Neuronal stem cell (in vitro differentiated cells): ENCODE measurements around the gene GPR55. TPM values are rescaled to one million over a fixed set of nuclear protein-coding genes. Genes with fewer than 3 reads are reported as not detected.
A peak's percentile ranks its signal among the peaks of the same experiment; 100 is the strongest.

ENCODE experiments used
- DNase-seq: peaks from one replicate; pipeline ENCODE4 v3.0.0-alpha.2; 2013; ENCODE audit warnings: low spot score
- H2AFZ ChIP-seq: one replicate; pipeline ENCODE4 v1.6.1; 2013; ENCODE audit warnings: mild to moderate bottlenecking, low read length, inconsistent platforms
- H2AK5ac ChIP-seq: 2 replicates; pipeline ENCODE4 v1.6.1; 2013; ENCODE audit warnings: low read depth, mild to moderate bottlenecking, inconsistent platforms, low read length, moderate library complexity, mixed read lengths
- H2BK120ac ChIP-seq: 2 replicates; pipeline ENCODE4 v1.6.1; 2013; ENCODE audit warnings: low read depth, mild to moderate bottlenecking, inconsistent platforms, low read length, moderate library complexity, mixed read lengths
- H2BK12ac ChIP-seq: one replicate; pipeline ENCODE4 v1.6.1; 2013; ENCODE audit warnings: low read length, inconsistent platforms
- H2BK15ac ChIP-seq: 2 replicates; pipeline ENCODE4 v1.6.1; 2013; ENCODE audit warnings: mild to moderate bottlenecking, low read length, inconsistent platforms, mixed read lengths
- H2BK5ac ChIP-seq: one replicate; pipeline ENCODE4 v1.6.1; 2013; ENCODE audit warnings: inconsistent platforms, mild to moderate bottlenecking, low read length, moderate library complexity
- H3K14ac ChIP-seq: one replicate; pipeline ENCODE4 v1.6.1; 2013; ENCODE audit warnings: low read length, inconsistent platforms
- H3K18ac ChIP-seq: 2 replicates; pipeline ENCODE4 v1.6.1; 2013; ENCODE audit warnings: low read length, inconsistent platforms
- H3K23ac ChIP-seq: 2 replicates; pipeline ENCODE4 v1.6.1; 2013; ENCODE audit warnings: low read depth, mild to moderate bottlenecking, mixed read lengths, low read length, inconsistent platforms; ENCODE audit not compliant: poor library complexity
- H3K27ac ChIP-seq: replicated peaks from 3 replicates; pipeline ENCODE4 v1.5.1; 2013; ENCODE audit warnings: low read length, inconsistent platforms
- H3K27me3 ChIP-seq, 3 experiments: 2 replicates each; pipeline ENCODE4 v1.6.1; 2013; ENCODE audit warnings: low read length in 3 of 3, mild to moderate bottlenecking in 2 of 3, inconsistent platforms in 1 of 3, low read depth in 1 of 3, mixed read lengths in 1 of 3, moderate library complexity in 1 of 3; ENCODE audit not compliant: control insufficient read depth in 3 of 3, insufficient read depth in 3 of 3
- H3K36me3 ChIP-seq, 2 donors: replicated peaks in 1 of 2; 2 replicates each; pipeline ENCODE4 v1.6.1; 2013; ENCODE audit warnings: low read length in 2 of 2; ENCODE audit not compliant: control insufficient read depth in 2 of 2, insufficient read depth in 2 of 2
- H3K4ac ChIP-seq: 2 replicates; pipeline ENCODE4 v1.6.1; 2013; ENCODE audit warnings: inconsistent platforms, mild to moderate bottlenecking, low read length, moderate library complexity
- H3K4me1 ChIP-seq, 2 donors: 1 replicate in 1 of 2; 2 replicates in 1 of 2; pipeline ENCODE4 v1.6.1; 2013; ENCODE audit warnings: low read length in 2 of 2, low read depth in 1 of 2; ENCODE audit not compliant: control insufficient read depth in 2 of 2, insufficient read depth in 1 of 2
- H3K4me2 ChIP-seq: one replicate; pipeline ENCODE4 v1.6.1; 2013; ENCODE audit warnings: mild to moderate bottlenecking, low read length, inconsistent platforms; ENCODE audit not compliant: insufficient read depth, poor library complexity, severe bottlenecking
- H3K4me3 ChIP-seq, 2 donors: 2 replicates each; pipeline ENCODE4 v1.5.1; 2013; ENCODE audit warnings: low read length in 2 of 2, mild to moderate bottlenecking in 2 of 2, inconsistent platforms in 1 of 2, moderate library complexity in 1 of 2
- H3K79me1 ChIP-seq: one replicate; pipeline ENCODE4 v1.6.1; 2013; ENCODE audit warnings: low read depth, mild to moderate bottlenecking, inconsistent platforms, low read length, moderate library complexity
- H3K9ac ChIP-seq: one replicate; pipeline ENCODE4 v1.6.1; 2013; ENCODE audit warnings: mild to moderate bottlenecking, low read depth, low read length, inconsistent platforms; ENCODE audit not compliant: poor library complexity
- H3K9me3 ChIP-seq, 2 donors: replicated peaks in 1 of 2; 2 replicates each; pipeline versions ENCODE3 to v1.6.1; 2013; ENCODE audit warnings: low read length in 2 of 2, mild to moderate bottlenecking in 2 of 2, inconsistent platforms in 1 of 2, low read depth in 1 of 2, mixed read lengths in 1 of 2, moderate library complexity in 1 of 2; ENCODE audit not compliant: control insufficient read depth in 2 of 2, insufficient read depth in 1 of 2
- H4K8ac ChIP-seq: one replicate; pipeline ENCODE4 v1.6.1; 2013; ENCODE audit warnings: low read depth, mild to moderate bottlenecking, inconsistent platforms, low read length, moderate library complexity
- H4K91ac ChIP-seq: one replicate; pipeline ENCODE4 v1.6.1; 2013; ENCODE audit warnings: low read length, low read depth, mild to moderate bottlenecking, inconsistent platforms; ENCODE audit not compliant: poor library complexity
- WGBS, 2 donors: extraction: QIAGEN DNeasy Blood & Tissue Kit; methylation state at CpG; one replicate each; pipeline ENCODE4 v1.1.7; 2013; ENCODE audit warnings: missing lambda C conversion rate in 2 of 2, mixed read lengths in 1 of 2; ENCODE audit not compliant: insufficient read length in 2 of 2, insufficient replicate concordance in 1 of 2; ENCODE audit errors: extremely low coverage in 2 of 2; 5-methylcytosine and 5-hydroxymethylcytosine counted together
- polyA plus RNA-seq, 2 experiments: library from polyadenylated mRNA; stranded (reverse); fragments of 200-250 nt; gene quantifications; one replicate each; pipeline ENCODE4 v1.2.3, GENCODE V29; 2013

GPR55 gene, protein sequence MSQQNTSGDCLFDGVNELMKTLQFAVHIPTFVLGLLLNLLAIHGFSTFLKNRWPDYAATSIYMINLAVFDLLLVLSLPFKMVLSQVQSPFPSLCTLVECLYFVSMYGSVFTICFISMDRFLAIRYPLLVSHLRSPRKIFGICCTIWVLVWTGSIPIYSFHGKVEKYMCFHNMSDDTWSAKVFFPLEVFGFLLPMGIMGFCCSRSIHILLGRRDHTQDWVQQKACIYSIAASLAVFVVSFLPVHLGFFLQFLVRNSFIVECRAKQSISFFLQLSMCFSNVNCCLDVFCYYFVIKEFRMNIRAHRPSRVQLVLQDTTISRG
- not detected for polyA plus RNA-seq (2013, experiment 1 of 2)
- not detected for polyA plus RNA-seq (2013, experiment 2 of 2)

DNA sequence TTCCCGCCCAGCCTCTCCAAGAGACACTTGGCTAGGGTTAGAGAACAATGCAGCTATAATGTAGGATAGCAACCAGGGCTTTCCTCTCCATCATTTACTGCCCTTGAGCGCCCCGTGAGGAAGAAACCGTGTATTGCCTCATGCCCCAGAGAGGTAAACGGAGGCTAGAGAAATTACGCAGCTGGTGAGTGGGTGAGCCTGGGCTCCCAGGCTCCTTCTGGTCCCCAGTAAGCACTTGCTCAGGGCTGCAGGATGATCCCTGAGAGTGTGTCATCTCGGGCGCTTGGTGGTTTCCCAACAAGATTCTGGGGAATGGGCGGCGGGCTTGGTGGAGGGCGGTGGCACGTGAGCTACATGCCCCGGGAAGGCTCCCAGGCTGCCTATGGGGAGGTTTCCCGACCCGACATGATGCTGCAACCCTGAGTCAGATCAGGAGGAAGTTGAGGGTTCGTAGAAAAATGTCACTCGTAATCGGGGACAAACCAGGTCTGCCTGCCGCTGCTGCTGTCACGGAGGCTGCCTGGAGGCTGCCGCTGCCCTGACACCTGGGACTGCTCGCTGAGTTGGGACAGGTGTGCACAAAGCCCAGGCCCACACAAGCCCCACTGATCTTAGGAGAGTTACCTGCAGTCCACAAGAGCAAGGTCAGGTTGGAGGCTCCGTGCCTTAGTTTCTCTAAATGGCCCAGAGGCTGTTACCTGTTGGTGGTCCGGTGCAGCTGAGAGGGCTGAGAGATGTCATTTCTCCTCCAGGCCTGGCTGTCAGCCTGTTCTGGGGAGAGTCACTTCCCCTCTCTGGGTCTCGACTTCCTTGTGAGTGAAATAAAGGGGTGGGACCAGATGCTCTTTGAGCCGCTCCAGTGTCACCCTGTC is at the start of gene GPR55:
Gene GPR55 (minus strand): TSS at position 773 of the 872 bp plus-strand sequence. CDS start 14,280 bp downstream, outside the sequence.
- H3K36me3 ChIP-seq, result no peaks in the 10 kb centered on the region
- no peak within 1 kb of the TSS for H3K27ac ChIP-seq
- H3K9me3 ChIP-seq, result no peaks in the 10 kb centered on the region
- H2AK5ac ChIP-seq, result peak within 1 kb of the TSS; percentile 33
- H3K4ac ChIP-seq, result no peak within 1 kb of the TSS
- H3K79me1 ChIP-seq, result no peaks in the 10 kb centered on the region
- H2AFZ ChIP-seq, result peak within 1 kb of the TSS; percentile 68
- H2BK12ac ChIP-seq, result no peak within 1 kb of the TSS
- no peak within 1 kb of the TSS for H3K9ac ChIP-seq
- no peak within 1 kb of the TSS for H4K91ac ChIP-seq
- peak within 1 kb of the TSS; percentile 49 for H3K18ac ChIP-seq
- peaks cover 0 to 7% of the 10 kb centered on the region in 2 donors for H3K4me1 ChIP-seq
- H3K14ac ChIP-seq, result no peak within 1 kb of the TSS
- DNase-seq, result no peak
- no peak within 1 kb of the TSS for H2BK120ac ChIP-seq
- no CpG with 5 or more reads among the region's 26 CpGs for WGBS, 2 donors
- H2BK15ac ChIP-seq, result peak within 1 kb of the TSS; percentile 5
- no peak within 1 kb of the TSS for H3K4me2 ChIP-seq
- H3K4me3 ChIP-seq, result no peak within 1 kb of the TSS
- no peaks in the 10 kb centered on the region for H3K27me3 ChIP-seq
- H2BK5ac ChIP-seq, result no peak within 1 kb of the TSS
- H3K23ac ChIP-seq, result no peak within 1 kb of the TSS
- H4K8ac ChIP-seq, result no peak within 1 kb of the TSS

DNA sequence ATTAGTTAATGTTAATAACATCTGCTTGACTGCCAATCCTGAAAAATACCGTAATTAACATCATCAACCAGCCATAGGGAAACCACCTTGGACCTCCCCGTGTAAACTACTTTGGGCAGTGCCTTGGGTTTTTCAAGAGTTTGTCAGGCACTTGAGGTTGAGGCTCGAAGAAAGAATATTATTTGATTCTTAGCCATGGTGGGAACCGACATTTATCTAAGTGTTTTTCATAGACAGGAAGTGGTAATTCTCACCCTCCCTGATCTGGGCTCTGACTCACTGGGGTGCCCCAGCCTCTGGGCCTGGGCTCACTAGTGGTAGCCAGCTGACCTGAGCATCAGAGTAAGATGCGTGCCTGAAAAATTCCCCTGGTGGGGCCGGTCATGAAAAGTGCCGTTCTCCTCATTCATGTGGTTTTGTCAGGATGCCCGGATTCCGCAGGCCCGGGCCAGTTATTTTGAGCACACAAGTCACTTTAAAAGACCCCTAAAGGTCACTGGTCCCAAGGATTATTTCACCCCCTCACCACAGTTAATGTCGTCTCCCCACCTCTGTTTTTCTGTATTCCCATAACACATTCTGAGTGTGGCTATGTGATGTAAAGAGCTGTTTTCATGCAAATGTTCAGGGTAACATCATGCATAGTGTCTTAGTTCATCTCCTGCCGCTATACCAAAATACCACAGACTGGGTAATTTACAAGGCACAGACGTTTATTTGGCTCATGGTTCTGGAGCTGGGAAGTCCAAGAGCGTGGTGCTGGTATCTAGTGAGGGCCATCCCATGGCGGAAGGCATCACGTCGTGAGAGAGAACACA is 49.3 kb upstream of the GPR55 start:
- H3K9ac ChIP-seq, result no peak overlapping the region
- H3K4me1 ChIP-seq, result peaks cover 5 to 15% of the 10 kb centered on the region in 2 donors
- no peak overlapping the region for H4K91ac ChIP-seq
- no peak overlapping the region for H4K8ac ChIP-seq
- no peak overlapping the region for H2BK12ac ChIP-seq
- H2AK5ac ChIP-seq, result no peak overlapping the region
- H2AFZ ChIP-seq, result no peak overlapping the region
- no peak overlapping the region for H3K4me3 ChIP-seq
- DNase-seq, result no peak
- H2BK5ac ChIP-seq, result no peak overlapping the region
- no peak overlapping the region for H3K23ac ChIP-seq
- H2BK120ac ChIP-seq, result no peak overlapping the region
- H3K9me3 ChIP-seq, result peaks cover 1 to 4% of the 10 kb centered on the region in 2 donors
- H3K4ac ChIP-seq, result no peak overlapping the region
- H2BK15ac ChIP-seq, result no peak overlapping the region
- H3K27me3 ChIP-seq, result no peaks in the 10 kb centered on the region
- WGBS, 2 donors, result no CpG with 5 or more reads among the region's 17 CpGs
- no peaks in the 10 kb centered on the region for H3K36me3 ChIP-seq
- H3K4me2 ChIP-seq, result no peak overlapping the region
- H3K79me1 ChIP-seq, result no peaks in the 10 kb centered on the region
- no peak overlapping the region for H3K18ac ChIP-seq
- H3K14ac ChIP-seq, result no peak overlapping the region
- H3K27ac ChIP-seq, result no peak overlapping the region

DNA sequence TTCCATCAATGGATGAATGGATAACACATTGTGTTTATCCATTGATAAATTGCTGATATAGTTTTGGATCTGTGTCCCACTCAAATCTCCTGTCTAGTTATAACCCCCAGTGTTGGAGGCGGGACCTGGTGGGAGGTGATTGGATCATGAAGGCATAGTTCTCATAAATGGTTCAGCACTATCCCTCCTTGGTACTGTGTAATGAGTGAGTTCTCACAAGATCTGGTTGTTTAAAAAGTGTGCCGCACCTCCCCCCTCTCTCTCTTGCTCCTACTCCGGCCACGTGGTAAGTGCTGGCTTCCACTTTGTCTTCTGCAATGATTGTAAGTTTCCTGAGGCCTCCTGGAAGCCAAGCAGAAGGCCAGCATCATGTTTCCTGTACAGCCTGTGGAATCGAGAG is 47.0 kb upstream of the GPR55 start:
- Histone ChIP-seq H3K27ac (no peak overlapping the region), H2BK120ac (no peak overlapping the region), H2AFZ (no peak overlapping the region), H2BK15ac (no peak overlapping the region), H3K9ac (no peak overlapping the region), H3K9me3 (peaks cover 1 to 4% of the 10 kb centered on the region in 2 donors), H3K36me3 (no peaks in the 10 kb centered on the region), H3K4me3 (no peak overlapping the region), H3K4ac (no peak overlapping the region), H3K14ac (no peak overlapping the region), H3K23ac (no peak overlapping the region), H2BK5ac (no peak overlapping the region), H3K27me3 (no peaks in the 10 kb centered on the region), H4K8ac (no peak overlapping the region), H4K91ac (no peak overlapping the region), H3K79me1 (no peaks in the 10 kb centered on the region), H2BK12ac (no peak overlapping the region), H3K18ac (no peak overlapping the region), H2AK5ac (no peak overlapping the region), H3K4me2 (no peak overlapping the region), H3K4me1 (peaks cover 5 to 10% of the 10 kb centered on the region in 2 donors)
- WGBS, 2 donors, result no CpG with 5 or more reads among the region's 5 CpGs
- DNase-seq, result no peak
